GM18873 (cell line): ENCODE data around the gene GPA33.

ENCODE experiments used
- ATAC-seq: cut with Tn5 transposase; IDR thresholded peaks from one replicate; pipeline ENCODE4 v1.9.1; 2021; ENCODE audit warnings: mild to moderate bottlenecking, moderate library complexity, moderate number of reproducible peaks; ENCODE audit not compliant: unreplicated experiment, low FRiP score

Gene GPA33

DNA sequence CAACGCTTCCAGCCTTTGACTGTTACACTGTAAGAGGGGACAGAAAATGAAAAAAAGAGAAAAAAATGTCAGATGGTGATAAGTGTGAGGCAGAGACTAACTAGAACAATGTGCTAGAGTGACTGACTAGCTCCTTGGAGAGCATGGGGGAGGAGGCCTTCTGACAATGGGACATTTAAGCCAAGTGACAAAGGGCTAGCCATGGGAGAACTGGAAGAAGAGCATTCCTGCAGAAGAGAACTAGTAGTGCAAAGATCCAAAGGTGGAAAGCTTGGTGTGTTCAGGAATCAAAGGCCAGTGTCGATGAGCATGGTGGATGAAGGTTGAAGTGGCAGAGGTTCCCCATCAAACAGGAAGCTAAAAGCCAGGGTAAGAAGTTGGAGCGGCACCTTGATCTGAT is 29.5 kb upstream of the GPA33 start:
- no peak for ATAC-seq

DNA sequence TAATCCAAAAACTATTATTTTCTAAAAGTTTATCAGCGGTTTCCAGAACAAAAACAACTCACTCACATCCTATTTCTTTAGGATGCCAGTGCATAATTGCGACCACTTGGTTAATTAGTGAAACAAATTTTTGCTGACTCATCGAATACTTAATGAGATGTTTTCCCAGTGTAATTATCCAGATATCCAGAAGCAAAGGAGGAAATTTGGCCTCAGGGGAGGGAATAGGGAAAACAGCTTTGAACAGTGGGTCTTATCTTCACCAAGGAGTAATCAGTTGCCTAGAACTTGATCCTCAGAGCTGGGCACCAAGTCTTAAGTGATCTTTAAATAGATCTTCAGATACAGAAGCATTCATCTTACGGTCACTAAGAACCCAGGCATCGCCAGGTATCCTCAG is 28.0 kb upstream of the GPA33 start:
- no peak for ATAC-seq

DNA sequence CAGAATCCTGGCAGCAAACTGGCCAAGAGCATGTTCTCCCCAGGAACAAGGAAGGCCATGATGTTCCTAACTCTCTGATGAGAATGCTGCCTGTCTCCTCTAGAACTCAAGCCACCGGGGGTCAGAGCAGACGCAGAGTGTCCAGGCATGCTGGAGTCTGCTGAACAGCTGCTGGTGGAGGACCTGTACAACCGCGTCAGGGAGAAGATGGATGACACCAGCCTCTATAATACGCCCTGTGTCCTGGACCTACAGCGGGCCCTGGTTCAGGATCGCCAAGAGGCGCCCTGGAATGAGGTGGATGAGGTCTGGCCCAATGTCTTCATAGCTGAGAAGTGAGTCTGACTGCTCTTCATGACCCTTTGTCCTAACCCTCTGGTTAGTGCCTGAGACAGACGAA is 27.0 kb upstream of the GPA33 start:
- ATAC-seq = no peak

DNA sequence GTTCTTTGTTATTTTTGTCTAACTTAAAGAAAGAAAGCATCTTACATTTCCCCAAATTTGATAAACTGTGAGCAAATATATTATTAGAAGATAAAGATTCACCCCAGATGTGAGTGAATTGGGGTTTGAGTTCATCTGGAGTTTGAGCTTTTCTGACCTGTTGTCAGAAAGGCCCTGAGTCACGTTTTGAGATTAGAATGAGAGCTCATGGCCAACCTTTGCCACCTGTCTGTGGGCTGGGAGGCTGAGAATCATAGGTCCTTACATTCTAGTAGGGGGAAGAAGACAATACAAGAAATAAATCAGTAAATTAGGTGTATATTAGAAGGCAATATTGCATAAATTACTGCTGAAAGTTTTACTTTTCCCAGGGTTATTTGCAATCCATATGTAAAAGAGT is 26.0 kb upstream of the GPA33 start:
- ATAC-seq = no peak

DNA sequence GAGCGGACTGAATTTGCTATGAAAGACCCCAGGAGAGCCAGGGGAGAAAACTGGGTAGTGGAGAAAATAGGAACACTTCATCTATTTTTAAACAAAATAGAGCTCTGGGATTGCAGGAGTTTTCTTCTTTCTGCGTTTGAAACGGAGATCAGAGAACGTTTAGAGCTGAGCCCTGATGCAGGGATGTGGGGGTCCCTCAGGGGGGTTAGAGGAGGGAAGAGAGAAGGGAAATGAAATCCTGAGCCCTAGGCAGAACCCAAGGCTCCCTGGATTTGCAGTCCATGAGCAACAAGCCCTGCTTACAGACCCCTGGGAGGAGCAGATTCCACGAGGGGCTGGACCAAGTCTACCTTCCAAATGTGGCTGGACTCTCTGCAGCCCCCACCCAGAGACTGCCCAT is 25.5 kb upstream of the GPA33 start:
- ATAC-seq = no peak

DNA sequence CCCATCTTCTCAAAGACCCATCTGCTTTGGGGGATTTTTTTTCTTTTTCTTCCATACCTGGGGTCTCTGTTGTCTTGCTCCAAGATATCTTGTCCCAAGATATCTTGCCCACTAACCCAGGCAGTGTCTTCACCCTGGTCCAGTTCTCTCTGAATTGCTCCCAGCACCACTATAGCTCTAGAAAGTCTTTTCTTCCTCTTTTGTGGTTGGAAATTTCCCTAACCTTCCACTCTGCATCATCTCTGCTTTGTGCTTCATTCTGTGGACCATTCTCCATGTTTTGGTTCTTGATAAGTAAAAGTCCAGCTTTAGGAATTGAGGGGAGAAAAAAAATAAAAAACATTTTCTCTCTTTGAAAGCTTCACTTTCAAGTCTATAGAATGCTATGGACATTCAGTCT is 24.5 kb upstream of the GPA33 start:
- ATAC-seq = no peak

DNA sequence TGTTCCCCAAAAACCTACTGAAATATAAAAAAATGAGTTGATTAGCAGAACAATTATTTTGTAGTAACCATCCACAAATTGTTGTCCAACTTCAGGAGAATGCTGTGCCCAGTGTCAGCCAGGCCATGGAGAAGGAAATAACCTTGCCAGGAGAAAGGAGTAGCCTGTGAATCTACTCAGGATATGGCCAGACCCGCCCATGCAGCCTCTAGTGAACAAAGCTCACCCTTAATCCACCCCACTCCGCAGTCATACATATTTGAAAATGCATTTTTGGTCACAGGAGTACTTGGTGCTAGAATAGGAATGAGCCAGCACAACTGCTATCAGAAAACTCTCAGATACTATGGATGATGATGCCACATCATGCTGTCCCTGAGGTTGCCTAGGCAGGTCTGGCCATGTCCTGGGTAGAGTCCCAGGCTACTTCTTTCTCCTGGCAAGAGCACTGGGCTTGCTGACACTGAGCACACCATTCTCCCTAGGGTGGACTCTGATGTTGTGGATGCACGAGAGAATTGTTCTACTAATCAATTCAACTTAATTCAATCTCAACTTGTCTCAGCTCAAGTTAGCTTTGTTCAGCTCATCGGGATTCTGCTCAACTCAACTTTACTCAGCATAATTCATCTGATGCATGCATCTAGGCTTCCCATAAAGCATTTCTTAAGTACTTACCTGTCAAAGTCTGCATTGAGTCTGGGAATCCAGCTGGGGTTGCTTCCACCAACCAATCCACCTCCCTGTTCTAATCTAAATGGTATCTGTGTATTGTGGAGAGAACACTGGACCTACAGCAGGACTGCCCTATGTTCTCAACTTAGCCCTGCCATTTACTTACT is 21.9 kb upstream of the GPA33 start:
- no peak for ATAC-seq

DNA sequence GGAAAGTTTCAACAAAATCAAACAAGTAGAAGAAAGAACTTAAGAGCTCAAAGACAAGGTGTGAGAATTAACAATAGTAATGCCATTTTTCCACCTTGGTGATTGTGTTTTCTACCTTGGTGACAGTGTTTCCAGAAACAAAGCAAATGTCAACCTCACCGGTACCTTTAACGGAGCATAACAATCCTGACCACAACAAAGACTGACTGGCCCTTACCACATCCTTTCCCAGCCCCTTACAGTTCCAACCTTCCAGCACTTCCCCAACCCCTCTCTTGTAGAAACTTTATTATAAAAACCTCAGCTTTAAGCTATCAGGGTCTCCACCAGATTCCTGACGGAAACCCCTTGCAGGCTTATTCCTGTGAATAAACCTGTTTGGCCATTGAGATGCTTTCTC is 20.4 kb upstream of the GPA33 start:
- no peak for ATAC-seq

DNA sequence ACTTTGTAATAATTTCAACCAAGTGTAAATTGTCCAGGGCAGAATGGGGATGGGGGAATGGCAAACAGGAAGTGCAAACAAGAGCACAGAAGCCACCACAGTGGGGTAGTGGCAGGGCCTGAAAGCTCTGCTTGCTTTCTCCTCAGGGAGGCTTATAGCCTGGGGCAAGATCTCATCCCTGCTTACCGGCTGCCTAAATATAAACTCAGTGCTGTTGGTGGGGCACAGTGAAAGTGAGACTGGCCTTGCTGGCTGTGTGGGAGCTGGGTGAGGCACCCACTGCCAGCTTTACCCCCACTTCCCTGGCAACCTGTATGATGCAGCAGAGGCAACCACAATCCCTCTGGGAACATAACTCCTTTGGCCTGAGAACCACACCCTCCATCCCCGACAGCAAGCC is 18.9 kb upstream of the GPA33 start:
- ATAC-seq = no peak

DNA sequence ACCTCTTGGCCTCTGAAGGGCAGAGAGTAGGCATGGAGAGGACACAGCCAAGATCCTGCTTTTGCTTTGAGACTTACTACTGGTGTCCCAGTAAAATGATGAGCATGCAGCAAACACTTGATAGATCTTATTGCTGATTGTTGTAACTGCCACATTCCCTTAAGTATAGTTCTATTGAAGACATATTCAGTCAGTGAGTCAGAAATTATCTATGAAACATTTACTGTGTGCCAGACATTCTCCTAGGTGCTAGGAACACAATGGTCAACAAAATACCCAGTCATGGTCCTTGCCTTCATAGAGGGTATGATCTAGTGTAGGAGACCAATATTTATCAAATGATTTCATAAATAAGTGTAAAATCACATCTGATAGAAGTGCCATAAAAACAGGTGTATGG is 17.3 kb upstream of the GPA33 start:
- no peak for ATAC-seq

DNA sequence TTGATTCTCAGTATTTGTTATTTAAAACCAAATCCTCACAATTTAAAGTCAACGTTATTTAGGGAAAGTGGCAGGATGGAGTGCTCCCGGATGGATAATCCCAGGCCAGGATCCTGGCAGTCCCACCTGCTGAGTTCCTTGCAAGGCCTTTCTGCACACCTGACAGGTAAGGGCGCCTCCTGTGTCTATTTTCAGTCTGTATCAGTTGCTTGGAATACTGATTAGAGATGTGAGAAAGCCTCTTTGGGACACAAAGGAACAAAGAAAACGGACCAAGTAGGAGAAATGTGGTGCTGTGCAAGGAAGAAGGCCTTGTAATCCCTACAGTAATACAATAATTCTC is 15.9 kb upstream of the GPA33 start:
- no peak for ATAC-seq

DNA sequence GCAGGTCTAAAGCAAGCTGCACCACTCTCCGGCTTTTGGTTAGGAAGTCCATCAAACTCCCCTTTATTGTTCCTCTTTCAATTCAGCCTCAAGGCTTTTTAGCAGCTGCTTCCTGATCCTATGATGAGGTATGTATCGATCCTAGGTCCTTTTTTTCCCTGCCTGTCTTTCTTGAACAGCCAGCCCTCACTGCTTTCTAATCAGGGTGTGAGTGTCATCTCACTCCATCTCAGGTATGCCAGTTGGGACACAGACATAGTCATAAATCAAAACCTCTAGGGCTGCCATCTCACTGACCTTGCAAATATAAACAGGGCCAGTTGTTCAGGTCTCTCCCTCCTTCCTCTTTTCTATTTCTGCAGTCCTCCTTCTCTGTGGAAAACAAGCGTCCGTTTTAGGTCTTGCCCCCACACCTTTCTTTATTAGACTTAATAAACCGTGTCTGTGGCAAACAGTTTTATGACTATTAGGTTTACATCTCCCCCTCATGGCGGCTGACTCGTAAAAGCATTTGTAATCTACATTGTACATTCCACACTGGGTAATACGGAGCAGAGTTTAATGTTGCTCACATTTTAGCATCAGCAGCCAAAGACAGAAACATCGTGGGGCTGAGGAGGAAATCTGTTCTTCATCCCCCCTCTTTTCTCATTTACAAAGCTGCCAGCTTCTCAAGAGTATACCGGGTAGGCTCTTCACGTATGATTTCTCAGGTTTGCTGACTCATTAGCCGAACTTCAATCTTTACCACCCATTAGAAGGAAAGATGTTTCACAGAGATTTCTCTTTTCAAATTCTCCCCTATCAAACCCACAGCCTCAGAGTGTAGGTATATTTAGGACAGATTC is 15.3 kb upstream of the GPA33 start:
- no peak for ATAC-seq

DNA sequence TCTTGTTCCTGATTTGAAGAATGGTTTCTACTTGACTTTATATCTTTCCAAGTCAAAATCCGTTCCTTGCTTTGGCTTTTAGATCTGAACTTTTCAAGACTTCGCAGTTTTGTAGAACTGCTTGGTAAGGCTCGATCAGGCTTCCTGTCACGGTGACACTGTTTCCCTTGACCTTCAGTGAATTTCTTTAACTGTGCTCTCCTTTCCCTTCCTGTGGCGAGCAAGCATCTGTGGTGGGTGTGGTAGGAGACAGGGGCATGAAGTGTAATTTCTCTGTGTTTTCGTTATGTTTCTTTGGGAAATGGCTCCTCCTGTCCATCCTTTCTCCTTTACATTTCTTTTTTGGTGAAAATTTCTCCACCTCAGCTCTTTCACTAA is 14.1 kb upstream of the GPA33 start:
- ATAC-seq = no peak

DNA sequence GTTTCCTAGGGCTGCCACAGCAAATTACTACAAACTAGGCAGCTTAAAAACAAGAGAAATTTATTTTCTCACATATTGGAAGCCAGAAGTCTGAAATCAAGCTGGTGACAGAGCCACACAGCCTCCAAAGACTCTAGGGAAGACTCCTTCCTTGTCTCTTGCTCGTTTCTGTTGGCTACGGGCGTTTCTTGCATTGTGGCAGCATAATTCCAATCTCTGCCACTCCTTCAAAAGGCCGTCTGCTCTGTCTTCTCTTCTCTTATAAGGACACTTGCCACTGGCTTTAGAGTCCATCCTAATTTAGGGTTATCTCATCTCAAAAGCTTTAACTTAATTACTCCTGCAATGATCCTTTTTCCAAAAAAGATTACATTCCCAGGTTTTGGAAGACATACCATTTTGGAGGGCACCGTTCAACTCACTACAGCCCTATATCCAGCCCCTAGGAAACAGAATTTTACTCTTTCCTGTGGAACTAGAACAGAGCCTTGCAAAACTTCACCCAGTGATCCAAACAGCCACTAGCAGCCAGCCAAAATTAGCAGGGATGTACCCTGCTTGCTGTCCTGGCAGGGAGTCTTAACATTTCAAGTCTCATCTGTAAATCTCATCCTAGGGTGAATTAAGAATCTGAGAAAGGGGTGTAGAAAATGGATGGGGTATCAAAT is 12.9 kb upstream of the GPA33 start:
- ATAC-seq = no peak

DNA sequence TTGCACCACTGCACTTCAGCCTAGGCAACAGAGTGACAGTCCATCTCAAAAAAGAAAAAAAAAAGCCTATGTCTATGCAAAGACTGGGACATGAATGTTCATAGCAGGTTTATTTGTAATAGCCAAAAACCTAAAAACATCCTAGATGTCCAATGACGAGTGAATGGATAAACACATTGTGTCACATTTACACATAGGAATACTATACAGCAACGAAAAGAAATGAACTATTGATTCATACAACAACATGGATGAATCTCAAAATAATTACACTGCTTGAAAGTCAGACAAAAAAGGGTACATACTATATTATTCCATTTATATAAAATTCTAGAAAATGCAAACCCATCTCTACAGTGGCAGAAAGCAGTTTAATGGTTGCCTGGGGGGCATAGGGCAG is 11.6 kb upstream of the GPA33 start:
- no peak for ATAC-seq

DNA sequence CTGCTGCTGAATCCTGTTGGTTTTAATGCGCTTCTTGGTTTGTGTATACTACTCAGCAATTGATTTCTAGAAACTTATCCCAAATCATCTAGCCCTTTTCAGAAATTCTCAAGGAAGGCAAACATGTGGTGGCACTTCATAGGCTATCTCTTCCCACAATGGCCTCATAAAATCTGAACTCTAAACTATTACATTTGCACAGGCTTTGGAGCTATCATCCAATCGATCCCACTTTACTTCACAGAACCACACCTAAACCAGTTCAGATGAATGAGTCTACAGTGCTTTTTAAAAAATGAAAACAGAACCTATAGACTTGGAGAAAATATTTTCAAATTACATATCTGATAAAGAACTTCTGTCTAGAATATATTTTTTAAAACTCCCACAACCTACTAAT is 10.6 kb upstream of the GPA33 start:
- ATAC-seq = no peak

DNA sequence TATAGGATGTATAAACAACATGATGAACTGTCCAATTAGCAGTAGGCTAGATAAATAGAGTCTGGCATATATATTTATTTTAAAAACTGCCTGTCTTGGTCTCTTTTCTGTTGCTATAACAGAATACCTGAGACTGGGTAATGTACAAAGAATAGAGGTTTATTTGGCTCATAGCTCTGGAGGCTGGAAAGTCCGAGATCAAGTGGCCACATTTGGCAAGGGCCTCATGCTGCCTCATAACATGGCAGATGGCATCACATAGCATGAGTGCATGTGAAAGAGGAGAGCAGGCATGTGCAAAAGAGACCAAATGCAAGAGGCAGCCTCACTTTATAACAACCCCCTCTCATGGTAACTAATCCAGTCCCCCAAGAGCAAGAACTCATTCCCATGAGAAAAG is 9.7 kb upstream of the GPA33 start:
- ATAC-seq = no peak

DNA sequence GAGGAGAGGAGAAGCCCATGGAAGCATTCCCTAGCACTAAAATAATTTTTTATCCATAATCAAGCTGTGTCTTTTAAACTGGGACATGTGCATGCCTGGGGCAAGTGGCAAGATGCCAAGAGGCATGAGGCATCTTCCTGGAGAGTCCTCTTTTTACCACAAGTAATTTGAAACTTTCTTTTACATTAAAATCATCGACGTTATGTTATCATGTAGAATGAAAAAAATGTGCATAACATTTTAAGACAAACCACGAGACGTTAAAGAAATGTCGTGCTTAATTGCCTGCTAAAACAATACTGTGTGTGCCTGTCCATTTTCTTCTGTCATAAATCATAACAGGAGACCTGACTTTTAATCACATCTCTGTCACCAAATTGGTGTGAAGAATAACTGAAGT is 5.2 kb upstream of the GPA33 start:
- no peak for ATAC-seq

DNA sequence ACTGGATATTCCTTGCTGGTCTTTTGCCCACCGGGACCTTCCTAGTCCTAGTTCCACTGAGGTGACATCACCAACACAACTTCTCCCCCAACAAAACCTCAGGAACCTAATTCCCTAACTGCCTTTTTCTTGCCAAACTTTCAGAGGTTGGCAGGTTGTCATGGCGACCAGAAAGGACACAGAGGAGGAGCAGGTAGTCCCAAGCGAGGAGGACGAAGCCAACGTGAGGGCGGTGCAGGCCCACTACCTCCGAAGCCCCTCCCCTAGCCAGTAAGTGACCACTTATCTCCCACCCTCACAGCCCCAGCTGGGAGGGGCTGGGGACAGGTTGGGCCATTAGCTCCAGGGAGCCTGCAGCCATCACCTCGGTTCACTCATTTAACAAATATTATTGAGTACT is 4.5 kb upstream of the GPA33 start:
- ATAC-seq = no peak

DNA sequence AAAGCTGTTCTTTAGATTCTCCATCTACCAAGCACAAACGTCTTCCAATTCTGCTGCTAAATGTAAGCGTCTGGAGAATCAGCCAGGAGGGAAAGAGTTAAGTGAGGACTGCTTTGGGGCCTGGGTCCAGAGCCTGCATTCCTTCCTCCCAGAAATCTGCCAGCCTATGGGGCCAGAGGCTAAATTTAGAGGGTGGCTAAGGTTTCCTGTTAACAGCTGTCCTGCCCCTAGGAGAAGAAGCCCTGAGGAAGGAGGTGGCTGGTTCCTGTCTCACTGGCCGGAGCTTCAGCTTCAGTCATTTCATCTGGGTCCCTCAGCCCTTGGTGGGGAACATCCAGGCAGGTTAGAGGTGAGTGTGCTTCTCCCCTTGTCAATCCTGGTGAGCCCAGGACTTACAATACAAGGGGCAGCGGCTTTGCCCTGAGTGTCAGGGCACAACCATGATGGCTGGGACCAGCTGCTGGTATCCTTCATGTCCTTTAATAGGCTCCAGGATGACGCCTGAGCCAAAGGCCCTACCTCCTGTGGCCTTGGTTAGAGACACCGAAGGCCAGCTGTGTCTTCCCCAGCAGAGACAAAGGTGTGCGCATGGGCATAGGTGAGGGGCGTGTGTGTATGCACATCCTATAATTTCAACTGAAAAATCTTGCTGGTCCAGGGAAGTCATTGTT is 3.8 kb upstream of the GPA33 start, which contains the start of gene STYXL2:
STYXL2 (plus strand) TSS at position 230 of the 671 bp plus-strand sequence. CDS start 775 bp downstream, outside the sequence.
- no peak for ATAC-seq

DNA sequence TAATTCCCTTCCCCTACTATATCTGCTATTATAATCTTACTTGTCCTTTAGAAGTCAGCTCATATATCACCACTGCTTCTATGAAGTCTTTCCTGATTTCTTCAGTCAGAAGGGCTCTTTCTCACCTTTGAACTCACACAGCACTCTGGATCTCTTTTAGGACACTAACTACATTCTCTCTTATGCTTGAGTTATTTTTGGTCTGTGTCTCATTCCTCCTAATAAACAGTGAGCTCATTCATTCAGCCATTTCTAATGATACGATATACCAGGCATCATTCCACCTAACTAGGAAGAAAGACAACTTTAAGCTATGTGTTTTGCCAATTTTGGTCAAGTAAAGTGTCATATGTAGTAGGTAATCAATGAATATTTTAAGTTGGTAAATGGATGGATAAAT is 2.5 kb upstream of the GPA33 start:
- ATAC-seq = no peak
